ENCODE data around the gene ADAMTS15.
A peak's percentile ranks its signal among the peaks of the same experiment; 100 is the strongest.

ADAMTS15 gene

DNA sequence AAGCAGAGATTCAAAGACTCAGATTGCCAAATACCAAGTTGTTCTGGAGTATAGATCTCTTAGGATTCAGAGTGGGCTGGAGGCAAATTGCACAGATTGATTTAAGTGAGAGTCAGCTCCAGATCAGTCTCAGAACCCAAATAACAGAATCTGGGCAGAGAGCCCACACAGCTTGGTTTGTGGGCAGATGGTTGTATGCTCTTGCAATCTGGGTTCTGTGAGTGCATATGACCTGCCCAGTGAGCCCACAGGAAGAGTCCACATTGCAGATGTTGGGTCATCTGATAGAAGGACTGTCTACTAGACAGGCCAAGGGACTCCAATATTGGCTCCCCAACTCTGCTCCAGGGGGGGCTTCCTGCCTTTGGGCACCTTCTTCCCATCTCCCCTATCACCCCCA, 65.9 kb downstream of the ADAMTS15 start:
- no peak for DNase-seq (ENCODE audit: low spot score)

DNA sequence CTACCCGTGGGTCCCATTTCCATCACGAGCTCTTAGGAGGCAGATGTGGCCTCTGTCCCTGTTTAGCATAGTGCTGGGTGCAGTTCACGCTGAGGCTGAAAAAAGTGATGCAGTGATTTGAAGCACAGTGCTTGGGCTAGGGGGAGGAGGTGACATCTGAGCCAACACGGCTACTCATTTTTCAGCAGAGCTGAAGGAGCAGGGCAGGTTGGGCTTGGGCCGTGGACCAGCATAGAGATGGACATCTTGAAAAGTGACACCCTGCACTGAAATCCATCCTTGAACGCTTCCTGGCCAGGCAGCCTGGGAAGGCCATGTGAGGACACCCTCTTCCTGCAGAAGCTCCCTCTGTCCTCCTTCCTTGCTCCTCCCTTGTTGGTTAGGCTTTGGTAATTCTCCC, 66.4 kb downstream of the ADAMTS15 start:
- DNase-seq (ENCODE audit: low spot score), result no peak

DNA sequence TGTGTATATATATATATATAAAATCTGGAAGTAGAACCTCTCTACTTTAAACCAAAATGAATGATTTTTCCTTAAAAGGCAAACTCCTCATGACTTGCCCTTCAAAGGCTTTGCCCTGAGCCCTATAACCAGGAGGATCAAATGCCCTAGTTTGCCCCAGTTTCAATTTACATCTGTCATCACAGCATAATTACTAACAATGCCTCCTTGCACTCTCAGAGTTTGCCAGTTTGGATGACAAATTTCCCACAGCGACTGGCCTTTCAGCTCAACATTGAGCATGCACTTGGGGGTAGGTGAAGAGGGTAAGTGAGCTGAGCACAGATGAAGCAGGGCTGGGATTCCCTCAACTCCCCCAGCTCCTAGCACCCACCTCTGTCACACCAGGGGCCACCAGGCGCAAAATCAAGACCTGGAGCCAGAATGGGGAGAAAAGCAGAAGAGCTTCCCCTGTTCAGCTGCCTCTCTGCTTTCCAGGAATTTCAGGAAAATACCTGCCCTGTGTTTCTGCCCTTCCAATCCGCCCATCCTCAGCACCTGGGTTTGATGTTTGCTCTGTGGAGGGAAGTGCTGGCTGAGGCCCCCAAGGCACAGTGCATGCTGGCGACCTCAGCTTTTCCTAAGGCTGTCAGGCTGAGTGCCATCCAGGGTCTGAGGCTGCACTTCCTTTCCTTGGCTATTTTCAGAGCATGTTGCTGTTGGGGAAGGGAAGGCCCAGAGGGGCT, 67.5 kb downstream of the ADAMTS15 start:
- DNase-seq (ENCODE audit: low spot score), result no peak

DNA sequence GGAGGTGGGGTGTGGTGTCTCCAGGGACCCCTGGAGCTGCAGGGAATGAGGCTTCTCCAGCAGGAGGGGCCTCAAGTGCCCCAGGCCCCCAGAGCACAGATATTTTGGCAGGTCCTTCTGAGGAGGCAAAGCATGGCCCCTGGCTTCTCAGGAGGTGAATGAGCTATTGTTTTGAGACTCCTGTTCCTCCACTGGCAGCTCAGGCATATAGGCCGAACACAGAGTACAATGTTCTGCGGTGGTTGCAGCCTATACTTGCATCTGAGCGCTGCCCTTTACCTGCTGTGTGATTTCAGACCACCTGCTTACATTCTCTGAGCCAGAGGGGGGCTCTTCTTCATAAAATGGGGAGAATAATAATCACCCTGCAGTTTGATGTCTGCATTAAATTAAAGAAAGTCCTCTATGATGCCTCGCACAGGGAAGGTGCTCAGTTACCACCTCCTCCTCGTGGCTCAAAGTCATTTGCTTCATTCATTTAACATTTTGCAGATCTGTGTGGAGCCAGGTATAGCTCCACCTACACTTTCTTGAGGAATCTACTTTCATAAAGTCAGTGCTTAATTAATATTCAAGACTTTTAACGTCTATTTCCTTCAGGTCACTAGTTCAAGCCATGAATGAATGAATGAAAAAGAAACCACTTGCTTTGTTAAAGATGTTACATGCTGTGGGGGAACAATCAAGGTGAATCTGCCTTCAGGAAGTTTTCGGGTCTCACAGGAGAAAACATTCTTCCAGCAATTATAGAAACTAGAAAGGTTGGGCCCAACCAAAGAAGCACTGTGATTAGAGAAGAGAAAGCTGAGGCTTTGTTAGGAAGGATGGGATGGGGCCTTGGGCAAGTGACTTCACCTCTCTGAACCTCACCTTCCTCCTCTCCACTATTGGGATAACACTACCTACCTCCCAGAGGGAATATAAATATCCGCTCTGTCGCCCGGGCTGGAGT, 68.4 kb downstream of the ADAMTS15 start:
- DNase-seq (ENCODE audit: low spot score), result no peak

DNA sequence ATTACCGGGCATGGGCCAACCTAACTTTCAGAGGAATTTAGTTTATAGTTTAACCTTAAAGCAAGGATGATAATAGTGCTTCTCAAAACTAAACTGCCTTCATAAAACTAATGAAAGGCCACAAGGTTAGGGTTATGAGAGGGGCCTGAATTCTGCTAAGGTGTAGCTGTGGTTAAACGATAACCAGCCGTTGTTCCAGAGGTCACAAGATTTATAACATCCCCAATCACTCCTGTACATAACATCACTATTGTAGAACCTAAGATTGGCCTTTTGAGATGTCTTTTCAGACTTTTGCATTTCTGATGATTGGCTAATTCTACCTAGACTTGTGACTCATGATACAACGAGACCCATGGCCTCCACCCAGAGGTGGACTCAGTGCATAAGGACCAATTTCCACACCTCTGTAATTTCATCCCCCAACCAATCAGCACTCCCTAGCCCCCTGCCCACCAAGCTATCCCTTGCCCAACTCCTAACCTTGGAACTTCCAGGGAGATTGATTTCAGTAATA, 69.8 kb downstream of the ADAMTS15 start:
- no peak for DNase-seq (ENCODE audit: low spot score)

DNA sequence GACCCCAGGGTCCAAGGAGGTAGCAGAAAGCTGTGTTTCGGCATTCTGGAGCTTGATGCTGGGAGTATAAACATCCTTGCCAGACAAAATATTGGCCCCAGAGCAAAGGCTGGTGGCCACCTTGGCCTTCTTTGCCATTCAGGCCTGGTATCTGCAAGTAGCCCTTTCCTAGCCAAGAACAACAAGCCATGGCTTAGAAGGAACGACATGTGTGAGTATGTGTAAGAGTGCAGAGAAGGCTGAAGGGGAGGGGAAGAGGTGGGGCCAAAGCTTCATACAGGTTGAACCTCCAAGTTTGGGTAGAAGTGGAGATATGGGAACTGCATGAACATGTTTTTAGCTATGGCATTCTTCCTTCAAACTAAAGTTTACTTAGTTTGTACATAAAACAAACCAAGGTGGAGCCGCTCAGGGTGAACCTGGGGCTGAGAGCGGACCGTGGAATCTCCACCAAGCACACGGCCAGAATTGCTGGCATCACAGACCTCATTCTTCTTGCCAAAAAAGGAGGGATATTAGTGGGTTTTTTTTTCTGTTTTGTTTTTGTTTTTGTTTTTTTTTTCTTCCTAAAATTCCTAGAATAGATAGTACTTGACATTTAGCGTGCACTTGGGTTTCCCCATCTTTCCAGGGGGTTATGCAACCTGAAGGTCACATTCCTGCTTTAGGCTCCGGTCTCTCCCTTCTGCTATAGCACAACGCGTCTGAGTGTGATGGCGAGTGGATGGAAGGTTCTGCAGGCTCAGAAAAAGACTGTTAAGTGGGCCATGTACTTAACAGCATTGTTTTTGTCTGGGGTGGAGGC, 70.9 kb downstream of the ADAMTS15 start:
- no peak for DNase-seq (ENCODE audit: low spot score)

DNA sequence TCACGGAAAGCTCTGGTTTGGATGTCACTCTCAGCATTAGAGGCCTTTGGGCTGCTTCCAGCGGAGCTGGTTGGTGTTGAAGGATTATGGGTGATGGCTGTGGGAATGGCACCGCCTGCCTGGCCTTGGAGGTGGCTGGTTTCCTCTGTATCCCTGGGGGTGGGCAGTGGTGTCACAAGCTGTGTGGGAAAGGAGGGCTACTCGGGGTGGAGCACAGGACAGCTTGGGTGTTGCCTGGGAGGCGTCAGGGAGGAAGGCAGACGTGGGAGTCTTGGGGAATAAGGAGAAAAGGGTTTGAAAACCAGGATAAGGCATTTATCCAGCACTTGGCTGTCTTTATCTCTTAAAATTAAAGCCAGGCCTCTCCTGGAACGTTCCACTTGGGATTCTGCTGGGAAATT, 71.8 kb downstream of the ADAMTS15 start:
- no peak for DNase-seq (ENCODE audit: low spot score)

DNA sequence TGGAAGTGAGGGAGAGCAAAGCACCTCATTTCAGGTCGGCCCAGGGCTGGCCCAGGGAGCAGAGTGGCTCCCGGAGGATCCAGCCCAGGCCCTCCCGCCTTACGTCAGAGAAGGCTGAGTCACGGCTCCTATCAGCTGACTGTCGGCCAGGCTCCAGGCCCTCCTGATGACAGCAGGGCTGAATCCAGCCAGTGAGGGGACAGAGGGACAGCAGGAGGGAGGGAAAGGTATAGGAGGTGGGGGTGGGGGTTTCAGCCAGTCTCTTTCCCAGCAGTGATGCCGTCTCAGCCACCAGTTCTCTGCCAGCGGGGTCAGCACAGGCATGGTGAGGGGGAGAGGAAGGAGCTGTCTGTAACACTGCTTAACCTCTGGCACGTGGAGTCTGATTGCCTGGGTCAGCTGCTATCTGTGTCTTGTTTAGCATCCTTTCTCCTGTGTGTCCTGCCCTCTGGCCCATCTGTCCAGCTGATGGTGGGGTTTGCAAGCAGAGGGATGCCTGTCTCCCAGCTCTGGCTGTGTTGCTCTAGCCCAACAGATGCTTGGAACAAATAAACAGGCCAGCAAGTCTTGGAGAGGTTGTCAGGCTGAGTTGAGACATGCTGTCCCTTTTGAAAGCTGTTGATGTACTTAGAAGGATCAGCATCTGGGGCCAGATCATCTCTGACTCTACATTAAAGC, 74.0 kb downstream of the ADAMTS15 start:
- peak; percentile 78 for DNase-seq (ENCODE audit: low spot score)

DNA sequence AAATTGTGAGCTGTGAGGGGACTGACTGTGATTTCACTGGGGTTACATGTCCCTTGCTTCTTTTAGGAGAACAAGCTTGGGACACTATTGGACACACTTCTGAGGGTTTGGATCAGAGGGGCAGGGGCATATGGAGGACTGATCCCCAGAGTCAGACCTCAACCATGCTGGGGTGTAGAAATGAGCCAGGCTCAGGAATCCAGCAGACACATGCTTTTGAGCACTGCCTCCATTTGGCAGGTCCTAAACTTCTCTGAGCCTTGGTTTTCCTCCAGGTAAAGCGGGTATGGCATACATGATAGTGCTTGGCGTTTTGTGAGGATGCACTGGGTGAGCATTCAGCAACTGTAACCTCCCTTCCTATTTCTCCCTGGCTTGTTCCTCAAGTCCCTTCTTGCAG, 74.7 kb downstream of the ADAMTS15 start:
- no peak for DNase-seq (ENCODE audit: low spot score)

DNA sequence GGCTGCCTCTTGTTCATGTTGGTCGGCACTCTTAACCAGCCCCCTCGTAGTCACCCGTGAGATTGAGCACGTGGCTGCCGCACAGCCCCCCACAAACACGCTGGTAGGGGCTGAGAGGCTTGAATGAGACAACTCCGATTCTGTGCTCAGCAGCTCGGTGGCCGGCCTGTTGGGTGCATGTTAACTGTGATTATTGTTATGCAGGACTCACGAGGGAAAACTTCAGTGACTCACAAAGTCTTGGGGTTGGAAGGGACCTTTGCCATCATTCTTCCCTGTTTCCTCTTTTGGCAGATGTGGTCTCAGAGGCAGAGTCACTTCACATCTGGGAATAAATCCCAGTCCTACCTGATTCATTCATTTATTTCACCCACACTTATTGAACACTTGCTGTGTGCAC, 75.2 kb downstream of the ADAMTS15 start:
- DNase-seq (ENCODE audit: low spot score), result peak; percentile 53

DNA sequence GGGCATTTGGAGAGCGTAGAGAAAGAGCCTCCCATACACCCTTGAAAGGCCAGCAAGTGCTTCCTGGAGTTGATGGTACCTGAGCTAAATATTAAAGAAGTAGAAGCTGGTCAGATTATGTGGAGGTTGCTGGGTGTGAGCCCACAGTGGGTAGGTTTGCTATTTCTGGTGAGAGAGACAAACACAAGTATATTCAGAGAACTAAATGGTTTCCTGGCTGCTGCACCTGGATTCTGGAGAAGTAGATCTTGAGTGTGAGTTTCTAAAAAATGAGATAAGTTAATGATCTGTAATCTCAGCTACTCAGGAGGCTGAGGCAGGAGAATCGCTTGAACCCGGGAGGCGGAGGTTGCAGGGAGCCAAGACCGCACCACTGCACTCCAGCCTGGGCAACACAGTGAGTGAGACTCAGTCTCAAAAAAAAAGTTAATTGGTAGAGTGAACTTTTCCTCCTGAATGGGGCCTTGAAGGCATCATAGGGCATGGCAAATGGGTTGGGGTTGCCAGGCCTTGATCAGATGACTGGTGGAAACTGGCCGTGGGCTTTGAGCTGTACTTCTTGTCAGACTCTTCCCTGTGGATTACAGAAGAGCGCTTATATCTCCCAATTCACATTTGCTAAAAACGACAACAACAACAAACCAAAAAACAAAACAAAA, 75.8 kb downstream of the ADAMTS15 start:
- DNase-seq (ENCODE audit: low spot score), result no peak

DNA sequence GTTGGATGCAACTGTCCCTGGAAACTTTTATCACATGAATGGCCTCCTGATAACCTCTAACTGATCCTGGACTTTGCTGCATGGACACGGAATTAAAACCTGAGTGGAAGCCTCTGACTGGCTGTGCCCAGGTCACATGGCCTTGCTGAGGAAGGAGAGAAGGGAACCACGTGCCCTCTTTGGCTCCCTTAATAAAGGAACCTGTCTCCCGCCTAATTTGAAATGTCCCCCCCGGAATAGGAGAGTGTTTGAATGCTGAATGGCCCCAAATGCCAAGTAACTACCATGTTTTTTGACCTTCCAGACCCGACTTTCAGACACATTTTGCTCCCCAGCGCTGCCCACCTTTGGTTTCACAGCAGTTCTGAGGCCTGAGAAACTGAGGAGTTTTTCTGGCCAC, 76.9 kb downstream of the ADAMTS15 start:
- no peak for DNase-seq (ENCODE audit: low spot score)

Measured in kidney tubule cell (primary cell).